GM18909 (cell line): ENCODE measurements around the gene MARCHF9.

ENCODE experiments used
- ATAC-seq: cut with Tn5 transposase; IDR thresholded peaks from one replicate; pipeline ENCODE4 v1.9.1; 2021; ENCODE audit warnings: mild to moderate bottlenecking; ENCODE audit not compliant: unreplicated experiment, poor library complexity

MARCHF9 gene

DNA sequence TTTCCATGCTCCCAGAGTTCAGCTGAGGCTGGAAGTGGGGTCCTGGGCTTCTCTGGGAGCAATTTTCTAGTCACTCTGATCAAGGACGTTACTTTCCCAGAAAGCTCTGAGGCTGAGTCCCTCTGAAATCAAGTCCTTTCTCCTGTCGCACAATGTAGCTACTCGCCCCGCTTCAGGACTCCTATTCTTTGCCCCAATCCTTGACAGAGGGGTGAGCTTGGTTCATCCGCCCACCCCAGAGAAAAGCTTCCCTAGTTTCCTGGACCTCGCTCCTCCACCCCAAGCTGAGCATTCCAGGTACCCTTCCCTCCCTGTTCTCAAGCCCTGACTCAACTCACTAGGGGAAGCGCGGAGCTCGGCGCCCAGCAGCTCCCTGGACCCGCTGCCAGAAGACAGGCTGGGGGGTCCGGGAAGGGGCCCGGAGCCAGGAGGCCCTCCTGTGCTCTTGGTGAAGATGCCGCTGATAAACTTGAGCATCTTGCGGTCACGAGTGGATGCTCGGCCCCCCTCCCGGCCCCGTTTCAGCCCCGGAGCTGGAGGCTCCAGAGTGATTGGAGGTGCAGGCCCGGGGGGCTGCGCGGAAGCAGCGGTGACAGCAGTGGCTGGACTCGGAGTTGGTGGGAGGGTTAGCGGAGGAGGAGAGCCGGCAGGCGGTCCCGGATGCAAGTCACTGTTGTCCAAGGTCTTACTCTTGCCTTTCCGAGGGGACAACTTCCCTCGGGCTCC lies 18.0 kb upstream of the MARCHF9 start:
- ATAC-seq = no peak

DNA sequence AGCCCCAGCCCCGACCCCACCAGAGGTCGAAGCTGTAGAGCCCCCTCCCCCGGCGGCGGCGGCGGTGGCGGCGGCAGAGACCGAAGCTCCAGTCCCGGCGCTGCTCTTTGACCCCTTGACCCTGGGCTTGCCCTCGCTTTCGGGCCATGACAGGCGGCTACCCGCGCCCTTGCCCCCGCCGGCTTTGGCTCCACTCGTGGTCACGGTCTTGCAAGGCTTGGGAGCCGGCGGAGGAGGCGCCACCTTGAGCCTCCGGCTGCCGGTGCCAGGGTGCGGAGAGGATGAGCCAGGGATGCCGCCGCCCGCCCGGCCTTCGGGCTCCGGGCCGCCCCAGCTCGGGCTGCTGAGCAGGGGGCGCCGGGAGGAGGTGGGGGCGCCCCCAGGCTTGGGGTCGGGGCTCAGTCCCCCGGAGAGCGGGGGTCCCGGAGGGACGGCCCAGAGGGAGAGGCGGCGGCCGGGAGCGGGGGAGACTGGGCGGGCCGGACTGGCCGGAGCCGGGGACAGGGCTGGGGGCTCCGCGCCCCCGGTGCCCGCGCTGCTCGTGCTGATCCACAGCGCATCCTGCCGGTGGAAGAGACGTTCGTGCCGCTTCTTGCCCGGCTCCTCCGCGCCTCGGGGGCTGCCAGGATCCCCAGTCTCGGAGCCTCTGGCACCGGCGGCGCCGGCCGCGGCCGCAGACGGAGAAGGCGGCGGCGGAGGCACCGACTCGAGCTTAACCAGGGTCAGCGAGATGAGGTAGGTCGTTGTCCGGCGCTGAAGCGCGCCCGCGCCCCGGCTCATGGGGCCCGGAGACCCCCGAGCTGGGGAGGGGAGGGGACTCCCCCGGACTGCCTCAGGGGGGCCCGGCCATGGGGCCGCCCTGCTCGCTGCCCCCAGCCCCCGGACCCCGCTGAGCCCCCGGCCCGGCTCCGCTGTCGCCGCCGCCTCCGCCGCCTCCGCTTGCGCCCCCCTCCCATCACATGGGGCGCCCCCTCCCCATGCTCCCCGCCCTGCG lies 17.1 kb upstream of the MARCHF9 start:
- no peak for ATAC-seq

DNA sequence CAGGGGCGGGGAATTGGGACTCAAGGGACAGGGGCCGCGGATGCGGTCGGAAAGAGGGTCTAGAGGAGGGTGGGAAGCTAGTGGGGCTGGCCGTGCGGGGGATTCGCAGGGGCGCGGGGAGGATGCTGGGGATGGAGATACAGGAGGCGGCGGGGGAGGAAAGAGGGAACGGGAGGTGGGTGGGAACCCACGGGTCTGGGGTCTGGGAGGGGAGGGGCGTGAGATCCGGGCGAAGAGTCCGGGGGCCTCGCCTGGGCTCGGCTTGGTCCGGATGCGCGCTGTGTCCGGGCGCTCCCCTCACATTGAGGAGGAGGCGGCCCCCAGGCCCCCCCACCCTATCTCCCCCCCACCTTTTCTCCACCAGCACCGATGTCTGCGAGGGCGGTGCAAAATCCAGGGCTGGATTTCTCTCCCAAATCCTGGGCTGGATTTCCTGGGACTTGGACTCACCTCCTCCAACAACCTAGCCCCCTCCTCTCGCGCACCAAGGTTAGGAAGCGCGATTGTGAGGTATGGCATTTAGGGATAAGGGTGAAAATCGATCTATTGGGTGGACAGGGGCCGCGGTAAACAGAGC lies 16.2 kb upstream of the MARCHF9 start, which contains the start of gene AGAP2:
Gene AGAP2 (minus strand): TSS at position 82 of the 577 bp plus-strand sequence. CDS start 496 bp downstream, outside the sequence.
- ATAC-seq = no peak

DNA sequence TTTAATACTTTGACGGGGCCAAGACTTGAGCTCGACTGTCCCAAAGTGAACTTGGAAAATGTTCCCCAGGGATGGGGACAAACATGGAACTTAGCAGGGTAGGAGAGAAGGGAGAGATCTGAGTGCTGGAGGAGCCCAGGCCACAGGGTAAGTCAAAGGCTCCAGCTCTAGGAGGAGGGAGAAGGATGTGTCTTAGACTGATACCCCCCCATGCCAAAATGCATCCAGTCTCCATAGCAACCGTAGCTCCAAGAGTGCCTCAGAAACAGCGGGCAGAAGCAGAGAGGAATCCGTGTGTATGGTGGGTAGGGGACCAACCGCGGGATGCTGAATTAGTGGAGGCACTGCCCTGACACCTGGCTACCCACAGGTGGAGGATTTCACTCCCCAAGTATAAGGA lies 15.5 kb upstream of the MARCHF9 start:
- ATAC-seq = no peak

DNA sequence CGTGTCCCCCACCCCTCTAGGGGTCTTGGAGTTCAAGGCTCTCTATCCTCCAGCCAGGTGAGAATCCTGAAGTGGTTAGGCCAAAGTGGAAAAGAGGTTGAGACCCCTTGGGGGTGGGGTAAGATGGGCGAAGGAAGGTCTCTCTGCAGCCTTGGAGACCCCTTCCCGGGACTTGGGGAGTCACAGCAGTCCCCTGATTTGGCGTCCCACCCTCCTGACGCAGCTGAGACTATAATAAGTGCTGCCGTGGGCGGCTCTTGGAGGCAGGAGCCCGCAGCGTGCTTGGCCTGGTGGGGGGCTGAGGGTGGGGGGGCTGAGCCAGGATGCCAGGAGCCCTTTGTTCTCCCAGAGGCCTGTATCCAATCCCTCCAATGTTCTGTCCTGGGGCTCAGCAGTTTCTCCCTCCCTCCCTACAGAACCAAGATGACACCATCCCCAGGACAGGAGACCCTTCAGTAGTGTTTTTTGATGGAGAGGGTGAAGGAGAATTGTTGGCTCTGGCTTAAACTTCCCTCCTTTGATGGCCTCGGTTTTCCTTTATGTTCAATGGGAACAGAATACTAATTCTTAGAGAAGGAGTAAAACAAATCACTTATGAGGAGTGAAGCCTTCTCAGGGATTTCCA lies 14.9 kb upstream of the MARCHF9 start:
- no peak for ATAC-seq

DNA sequence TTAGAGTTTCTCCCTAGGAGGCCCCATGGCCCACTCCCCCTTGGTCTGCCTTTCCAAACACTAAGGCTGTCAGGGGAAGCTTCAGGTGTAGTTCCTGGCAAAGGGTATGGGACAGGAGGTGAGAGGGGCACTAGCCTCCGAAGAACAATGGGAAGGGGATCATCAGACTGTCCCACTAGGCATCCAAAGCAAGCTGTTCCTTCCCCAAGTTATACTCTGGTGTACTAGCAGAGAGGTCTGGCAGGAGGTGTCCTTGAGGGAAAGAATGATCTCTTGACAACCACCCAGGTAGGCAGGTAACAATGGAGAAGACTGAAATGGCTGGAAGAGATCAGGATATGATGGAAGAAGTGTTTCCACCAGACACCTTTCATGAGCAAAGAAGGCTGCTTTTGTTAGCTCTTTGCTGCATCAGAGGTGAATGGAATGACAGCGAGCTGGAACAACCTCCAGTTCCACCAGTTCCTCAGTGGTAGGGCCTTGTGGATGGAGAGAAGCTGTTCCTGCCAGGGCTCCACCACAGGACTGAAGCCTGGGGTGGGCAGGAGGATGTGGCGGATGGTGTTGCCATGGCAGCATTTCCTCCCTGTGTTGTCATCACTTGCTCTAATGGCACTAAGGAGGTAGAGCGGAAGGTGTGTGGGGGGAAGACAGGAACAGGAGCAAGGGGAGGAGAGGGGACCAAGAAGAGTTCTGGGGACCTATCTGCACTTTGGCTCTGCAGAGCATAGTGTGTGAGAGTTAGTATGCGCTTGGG lies 14.1 kb upstream of the MARCHF9 start:
- ATAC-seq = peak; percentile 56

DNA sequence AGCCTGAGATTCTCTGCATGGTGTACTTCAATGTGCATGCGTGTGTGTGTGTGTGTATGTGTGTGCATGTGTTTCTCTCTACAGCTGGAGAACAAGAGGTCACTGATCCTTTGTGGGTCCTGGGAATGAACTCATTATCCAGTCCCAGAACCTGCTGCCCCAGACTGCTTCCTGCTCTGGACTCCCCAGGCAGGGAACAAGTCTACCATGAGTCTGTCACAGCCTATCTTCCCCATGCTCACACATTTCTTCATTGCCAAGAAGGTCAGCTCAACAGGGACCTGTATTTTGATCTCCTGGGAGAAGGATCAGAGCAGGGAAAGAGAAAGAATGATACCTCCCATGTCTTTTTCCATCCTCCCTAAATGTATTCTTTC lies 13.5 kb upstream of the MARCHF9 start:
- ATAC-seq = no peak

DNA sequence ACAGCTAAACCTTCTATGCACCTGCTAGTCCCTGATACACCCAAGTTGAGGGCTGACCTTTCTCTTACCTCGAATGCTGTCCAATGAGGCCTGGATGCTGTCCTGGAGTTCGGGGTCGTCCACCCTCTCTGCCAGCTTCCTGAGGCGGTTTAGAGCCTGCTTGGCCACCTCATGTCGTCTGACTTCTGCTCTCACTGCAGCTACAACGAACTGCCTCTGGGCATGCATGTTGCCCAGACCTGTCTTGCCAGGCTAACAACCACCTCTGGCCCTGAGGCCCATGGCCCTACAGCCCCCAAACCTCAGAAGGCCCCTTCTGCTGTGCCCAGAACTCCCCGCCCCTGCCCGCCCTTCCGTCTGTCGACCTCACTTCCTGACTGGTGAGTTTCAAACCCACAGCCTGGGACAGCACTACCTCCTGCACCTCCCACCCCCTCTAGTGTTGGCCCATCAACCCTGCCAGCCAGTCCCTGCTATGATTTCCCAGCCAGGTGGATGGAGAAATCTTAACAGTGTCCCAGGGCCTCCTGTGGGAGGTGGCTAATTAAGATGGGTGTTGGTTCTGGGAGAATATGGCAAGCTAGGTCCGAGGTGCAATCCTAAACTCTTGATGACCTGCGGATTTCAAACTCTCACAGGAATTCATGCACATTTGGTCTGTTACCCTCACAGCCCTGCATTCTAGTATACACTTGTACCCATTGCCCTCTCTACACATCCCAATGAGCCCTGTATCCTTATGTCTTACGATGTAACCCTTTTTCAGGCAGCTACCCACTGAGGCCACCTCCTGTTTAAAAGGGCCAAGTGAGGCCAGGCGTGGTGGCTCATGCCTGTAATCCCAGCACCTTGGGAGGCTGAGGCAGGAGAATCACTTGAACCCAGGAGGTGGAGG lies 12.8 kb upstream of the MARCHF9 start:
- peak; percentile 61 for ATAC-seq

DNA sequence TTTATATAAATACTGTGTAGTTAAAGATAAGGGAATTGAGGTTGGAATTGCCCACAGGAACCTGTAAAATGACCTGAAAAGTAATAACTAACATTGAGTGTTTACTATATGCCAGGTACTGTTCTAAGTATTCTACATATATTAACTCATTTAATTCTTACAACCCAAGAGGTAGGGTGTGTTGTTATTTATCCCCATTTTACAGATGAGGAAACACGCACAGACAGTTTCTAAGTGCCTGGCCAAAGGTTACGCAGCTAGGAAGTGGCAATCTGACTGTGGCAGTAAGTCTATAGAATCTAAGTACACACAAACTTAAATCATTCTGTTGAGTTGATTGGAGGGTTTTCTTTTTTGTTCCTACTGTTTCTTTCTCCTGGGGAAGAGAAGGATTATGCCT lies 11.1 kb upstream of the MARCHF9 start:
- ATAC-seq = no peak

DNA sequence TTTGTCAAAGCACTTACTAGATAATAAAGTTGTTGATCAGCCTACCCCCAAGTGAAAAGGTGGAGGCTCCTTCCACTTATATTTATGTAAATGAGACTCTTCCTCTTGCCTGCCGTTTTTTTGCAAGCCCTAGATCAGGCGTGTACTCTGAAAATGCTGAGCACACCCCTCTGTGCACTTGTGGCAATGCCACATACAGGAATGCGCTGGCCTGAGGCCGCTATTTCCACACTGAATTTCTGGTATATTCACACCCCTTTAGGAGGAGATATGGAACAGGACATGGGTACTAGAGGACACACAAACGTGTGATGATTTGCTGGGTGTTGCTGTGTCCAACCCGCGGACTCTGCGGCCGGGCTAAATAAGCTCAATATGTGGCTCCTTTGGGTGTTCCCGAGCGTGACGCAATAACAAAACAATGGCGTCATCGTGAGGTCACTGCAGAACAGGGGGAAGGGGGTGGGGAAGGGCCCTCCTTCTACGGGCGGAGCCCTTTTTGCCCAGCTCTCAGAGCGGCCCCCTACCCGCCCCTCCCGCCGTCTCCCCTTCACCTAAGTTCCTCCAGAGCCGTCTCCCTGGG lies 10.6 kb upstream of the MARCHF9 start:
- ATAC-seq = peak; percentile 36

DNA sequence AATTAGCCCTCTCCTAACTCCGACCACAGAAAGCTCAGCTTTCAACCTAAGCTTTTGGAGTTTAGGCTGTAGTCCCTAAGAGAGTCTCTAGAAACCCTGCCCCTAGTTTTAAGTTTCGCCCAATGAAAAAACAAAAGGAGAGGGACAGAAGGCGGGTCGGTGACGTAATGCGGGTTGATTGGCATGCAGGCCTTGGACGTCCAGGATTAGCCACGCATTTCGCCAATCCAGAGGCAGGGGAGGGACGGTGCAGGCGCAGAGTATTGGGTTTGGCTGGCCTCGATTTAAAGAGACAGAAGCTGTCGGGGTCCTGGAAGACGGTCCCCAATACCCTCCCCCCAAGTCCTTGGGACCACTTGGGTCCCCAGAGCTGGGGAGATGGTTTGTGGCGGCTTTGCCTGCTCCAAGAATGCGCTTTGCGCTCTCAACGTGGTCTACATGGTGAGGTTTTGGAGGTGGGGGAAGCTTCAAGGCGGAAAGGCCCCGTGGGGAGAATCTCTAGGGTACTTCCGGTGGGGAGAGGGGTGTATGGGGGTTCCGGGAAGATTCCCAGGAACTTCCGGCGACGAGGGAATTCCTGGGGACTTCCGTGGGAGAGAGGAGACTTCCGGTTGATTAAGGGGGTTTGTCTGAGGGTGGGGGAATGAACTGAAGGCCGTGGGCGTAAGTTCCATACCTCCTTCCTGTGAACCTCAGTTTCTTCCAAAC lies 10.0 kb upstream of the MARCHF9 start, which contains the start of gene TSPAN31:
Gene TSPAN31 (plus strand): TSS at position 263 of the 708 bp plus-strand sequence. CDS start 116 bp downstream, at position 379.
- ATAC-seq = peak; percentile 88

DNA sequence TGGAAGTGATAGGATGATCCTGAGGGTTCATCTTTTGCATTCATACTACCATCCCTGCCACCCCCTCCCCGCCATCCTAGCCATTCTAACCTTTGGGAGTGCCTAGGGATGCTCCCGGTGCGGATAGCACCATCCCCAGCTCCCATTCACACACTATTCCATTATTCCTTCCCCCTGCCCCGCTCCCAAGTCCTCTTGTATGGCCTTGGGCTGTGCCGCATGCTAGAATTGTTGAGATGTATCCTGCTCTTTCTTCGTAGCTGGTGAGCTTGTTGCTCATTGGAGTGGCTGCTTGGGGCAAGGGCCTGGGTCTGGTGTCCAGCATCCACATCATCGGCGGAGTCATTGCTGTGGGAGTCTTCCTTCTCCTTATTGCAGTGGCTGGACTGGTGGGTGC lies 9.4 kb upstream of the MARCHF9 start:
- no peak for ATAC-seq

DNA sequence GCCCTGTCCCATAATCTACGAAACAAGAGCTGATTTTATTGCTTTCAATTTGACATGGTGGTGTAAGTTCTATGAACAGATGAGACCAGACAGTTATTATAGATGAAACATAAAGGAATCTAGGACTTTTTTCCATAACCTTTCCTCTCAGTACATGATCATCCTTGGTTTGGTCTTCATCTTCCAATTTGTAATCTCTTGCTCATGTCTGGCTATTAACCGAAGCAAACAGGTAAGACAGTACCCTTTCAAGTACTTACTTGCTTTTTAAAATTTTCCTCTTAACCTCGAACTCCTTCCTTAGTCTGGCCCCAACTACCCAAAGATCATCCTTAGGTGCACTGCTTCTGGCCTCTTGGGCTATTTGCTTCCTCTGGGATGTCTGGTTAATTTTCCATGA lies 8.9 kb upstream of the MARCHF9 start:
- no peak for ATAC-seq

DNA sequence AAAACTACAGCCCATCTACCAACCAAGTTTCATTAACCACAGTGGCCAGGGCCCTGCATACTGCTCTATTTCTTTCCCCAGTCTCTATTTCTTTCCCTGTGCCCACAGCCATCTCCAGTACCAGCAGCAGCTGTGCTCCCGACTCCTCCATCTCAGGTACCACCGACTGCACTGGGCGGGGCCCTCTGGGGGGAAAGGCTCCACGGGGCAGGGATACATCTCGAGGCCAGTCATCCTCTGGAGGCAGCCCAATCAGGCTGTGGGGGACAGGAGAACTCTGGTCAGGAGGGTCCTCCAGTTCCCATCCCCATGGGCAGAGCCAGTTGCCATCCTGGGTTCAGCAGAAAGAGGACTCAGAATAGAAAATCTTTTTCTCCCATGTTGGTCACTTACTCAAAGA lies 5.8 kb upstream of the MARCHF9 start:
- ATAC-seq = no peak

DNA sequence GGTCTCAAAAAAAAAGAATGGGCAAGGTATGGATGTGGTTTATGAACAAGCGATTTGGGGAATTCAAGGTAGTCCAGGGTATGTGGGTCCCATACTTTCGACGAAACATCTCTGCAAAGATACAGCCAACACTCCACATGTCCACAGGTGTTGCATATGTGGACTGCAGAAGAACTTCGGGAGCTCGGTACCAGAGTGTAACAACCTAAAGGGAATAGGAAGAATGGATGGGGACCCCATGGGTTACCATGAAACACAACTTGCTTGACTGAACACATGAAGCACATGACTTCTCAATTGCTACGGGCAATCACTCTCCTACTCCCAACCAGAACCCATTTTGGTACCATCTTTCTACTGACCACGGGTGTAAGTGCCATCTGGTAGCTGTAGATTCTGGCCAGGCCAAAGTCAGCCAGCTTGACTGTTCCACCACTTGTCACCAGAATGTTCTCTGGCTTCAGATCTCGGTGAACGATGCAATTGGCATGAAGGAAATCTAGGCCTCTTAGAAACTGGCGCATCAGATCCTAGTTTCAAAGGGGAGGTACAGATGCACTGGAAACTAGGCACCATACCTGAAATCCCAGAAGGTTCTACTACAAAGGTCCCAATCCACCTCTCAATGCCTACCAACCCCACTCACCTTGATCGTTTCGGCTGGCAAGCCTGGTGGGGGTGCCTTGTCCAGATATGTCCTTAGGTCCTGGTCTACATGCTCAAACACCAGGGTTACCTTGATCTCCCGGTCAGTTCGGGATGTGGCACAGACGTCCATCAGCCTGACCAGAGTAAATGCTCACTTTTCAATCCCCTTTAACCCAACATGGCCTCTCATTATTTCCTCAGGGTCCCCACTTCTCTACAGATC lies 4.1 kb upstream of the MARCHF9 start:
- ATAC-seq = no peak

DNA sequence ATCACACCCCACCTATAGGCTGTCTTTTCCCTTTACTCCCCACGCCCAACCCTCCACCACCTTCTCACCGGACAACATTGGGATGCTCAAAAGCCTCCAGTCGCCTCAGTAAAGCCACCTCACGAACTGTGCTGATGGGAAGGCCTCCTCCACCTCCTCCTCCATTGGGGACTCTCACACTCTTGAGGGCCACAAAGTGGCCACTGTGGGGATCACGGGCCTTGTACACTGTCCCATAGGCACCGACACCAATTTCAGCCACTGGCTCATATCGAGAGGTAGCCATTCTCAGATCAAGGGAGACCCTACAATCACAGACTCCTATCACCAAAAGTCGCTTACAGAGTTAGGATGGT lies 3.5 kb upstream of the MARCHF9 start:
- no peak for ATAC-seq
